Spleen (tissue), 7 donors: ENCODE measurements around the gene SCRN3.
"Not testable (repeated sequence)": the region's sequence is repeated elsewhere in the genome, so short reads cannot be mapped to it uniquely, and the experiment has no call there.

Source experiments
- CTCF ChIP-seq, 11 experiments: fragments of 200-600 bp in 7 of 11; fragments of 450-650 bp in 4 of 11; sonication (generic) in 4 of 11; IDR thresholded peaks in 8 of 11; conservative IDR thresholded peaks in 3 of 11; 1 replicate in 7 of 11; 2 replicates in 4 of 11; pipeline versions ENCODE4 v1.4.0 to v1.8.0; 2016 to 2021; ENCODE audit warnings: antibody characterized with exemption in 11 of 11, inconsistent platforms in 4 of 11, mild to moderate bottlenecking in 1 of 11
- POLR2A ChIP-seq, 3 donors: fragments of 450-650 bp; IDR thresholded peaks; one replicate each; pipeline ENCODE4 v1.5.1; 2017; ENCODE audit warnings: antibody characterized with exemption in 3 of 3, mild to moderate bottlenecking in 1 of 3
- POLR2AphosphoS5 ChIP-seq, 3 donors: sonication (generic); formaldehyde crosslinking; IDR thresholded peaks; one replicate each; pipeline ENCODE4 v1.5.1; 2017; ENCODE audit warnings: antibody characterized with exemption in 3 of 3
- donor health status: DM: no; HTN: no; CAD: no; lungs with moderate emphysema.
- donor health status: DM: no; HTN: no; CAD: no.
- donor health status: DM: no; HTN: no; CAD: no.

- TF ChIP-seq CTCF (IDR thresholded peaks at IDR 0.05 in 8 of 11, conservative IDR thresholded peaks at IDR 0.05 in 3 of 11); POLR2AphosphoS5 (IDR thresholded peaks at IDR 0.05); POLR2A (IDR thresholded peaks at IDR 0.05): not testable (repeated sequence)
Measured at GRCh38 chr2:174363492-174364225, 31.9 kb upstream of the SCRN3 start.
